LNCaP clone FGC (cell line): ENCODE data around the gene FZD7.

Source experiments
- DNase-seq: peaks from one replicate; pipeline ENCODE4 v3.0.0-alpha.2; 2011; ENCODE audit warnings: low read depth
- H3K4me3 ChIP-seq: 2 replicates; pipeline ENCODE4 v1.5.1; 2011; ENCODE audit warnings: mild to moderate bottlenecking, low read depth, low read length, control low read depth
- TF ChIP-seq, protein P1 (sequence below): IDR thresholded peaks from 2 replicates; pipeline ENCODE4 v1.5.1; 2012; ENCODE audit warnings: mild to moderate bottlenecking; ENCODE audit not compliant: control insufficient read depth, insufficient read depth; ENCODE audit errors: extremely low read depth

Gene FZD7

DNA sequence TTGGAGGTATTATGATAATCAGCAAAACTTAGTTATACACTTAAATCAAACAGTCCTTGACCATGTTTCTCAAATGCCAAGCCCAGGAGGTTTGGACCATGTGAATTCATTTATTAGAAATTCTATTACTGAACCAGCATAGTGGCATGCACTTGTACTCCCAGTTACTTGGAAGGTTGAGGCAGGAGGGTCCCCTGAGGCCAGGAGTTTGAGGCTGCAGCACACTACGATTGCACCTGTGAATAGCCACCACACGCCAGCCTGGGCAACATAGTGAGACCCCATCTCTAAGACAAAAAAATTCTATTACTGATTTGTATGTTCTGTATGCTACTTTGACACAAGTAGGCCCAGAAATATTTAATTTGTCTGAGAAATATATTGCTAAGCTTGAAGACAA, 43.6 kb upstream of the FZD7 start:
- no peak for DNase-seq
- H3K4me3 ChIP-seq: no peak overlapping the region
- TF ChIP-seq, protein P1, sequence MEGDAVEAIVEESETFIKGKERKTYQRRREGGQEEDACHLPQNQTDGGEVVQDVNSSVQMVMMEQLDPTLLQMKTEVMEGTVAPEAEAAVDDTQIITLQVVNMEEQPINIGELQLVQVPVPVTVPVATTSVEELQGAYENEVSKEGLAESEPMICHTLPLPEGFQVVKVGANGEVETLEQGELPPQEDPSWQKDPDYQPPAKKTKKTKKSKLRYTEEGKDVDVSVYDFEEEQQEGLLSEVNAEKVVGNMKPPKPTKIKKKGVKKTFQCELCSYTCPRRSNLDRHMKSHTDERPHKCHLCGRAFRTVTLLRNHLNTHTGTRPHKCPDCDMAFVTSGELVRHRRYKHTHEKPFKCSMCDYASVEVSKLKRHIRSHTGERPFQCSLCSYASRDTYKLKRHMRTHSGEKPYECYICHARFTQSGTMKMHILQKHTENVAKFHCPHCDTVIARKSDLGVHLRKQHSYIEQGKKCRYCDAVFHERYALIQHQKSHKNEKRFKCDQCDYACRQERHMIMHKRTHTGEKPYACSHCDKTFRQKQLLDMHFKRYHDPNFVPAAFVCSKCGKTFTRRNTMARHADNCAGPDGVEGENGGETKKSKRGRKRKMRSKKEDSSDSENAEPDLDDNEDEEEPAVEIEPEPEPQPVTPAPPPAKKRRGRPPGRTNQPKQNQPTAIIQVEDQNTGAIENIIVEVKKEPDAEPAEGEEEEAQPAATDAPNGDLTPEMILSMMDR: no peak

DNA sequence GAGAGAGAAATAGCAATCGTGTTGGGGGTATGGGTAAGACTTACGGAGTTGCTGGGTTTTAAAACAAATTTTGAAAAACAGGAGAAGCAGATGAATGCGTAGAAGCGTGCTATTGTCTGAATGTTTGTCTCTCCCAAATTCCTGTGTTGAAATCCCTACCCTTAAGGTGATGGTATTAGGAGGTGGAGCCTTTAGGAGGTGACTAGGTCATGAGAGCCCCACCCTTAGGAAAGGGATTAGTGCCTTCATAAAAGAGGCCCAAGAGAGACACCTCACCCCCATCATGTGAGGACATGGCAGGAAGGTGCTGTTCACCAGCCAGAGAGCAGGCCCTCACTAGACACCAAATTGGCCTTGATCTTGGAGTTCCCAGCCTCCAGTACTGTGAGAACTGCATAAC, 40.7 kb upstream of the FZD7 start:
- no peak overlapping the region for H3K4me3 ChIP-seq
- no peak for DNase-seq
- TF ChIP-seq, protein P1: no peak

DNA sequence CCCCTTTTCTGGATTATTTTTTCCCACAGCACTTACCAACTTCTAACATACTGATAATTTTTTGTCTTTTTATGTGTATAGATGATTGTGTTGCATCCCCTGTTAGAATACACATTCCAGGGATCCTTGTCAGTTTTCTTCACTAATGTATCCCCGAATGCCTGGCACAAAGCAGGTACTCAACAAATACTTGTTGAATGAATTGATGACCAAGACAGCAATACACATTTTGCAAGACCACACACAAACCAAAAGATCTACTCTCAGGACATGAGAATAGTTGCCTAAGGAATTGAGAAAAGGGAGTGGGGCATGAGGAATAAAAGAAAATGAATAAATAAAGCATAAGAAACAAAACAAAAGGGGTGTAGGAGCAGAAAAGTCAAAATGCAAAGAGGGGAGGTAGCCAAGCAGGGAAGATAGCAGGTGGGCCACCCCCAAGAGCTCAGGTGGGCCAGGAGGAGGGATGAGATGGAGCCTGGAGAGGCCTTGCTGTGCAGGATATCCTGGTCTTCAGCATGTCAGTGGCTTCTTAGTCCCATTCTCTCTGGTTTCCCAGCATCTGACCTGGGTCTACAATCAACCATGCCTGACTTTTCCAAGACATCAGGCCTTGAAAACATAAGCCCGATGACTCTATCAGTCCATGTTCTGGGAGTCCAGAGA, 38.5 kb upstream of the FZD7 start:
- DNase-seq: no peak
- no peak overlapping the region for H3K4me3 ChIP-seq
- TF ChIP-seq, protein P1: no peak

DNA sequence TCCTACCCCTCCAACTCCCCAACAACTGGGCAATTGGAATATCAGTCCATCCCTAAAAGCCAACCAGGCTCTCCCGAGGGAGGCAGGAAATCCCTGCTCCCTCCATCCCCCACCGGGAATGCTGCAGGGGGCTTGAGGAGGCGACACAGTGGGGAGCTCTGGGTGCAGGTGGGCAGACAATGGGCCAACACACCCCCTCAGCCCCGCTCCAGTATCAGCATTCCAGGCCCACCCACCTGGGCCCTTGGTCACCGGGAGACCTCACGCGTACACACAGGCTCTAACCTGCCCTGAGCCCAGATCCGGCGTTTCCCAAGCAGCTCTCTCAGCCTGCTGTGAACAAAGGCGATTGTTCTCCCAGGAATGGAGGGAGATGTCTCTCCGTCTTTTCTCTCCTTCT, 37.6 kb upstream of the FZD7 start:
- DNase-seq: no peak
- TF ChIP-seq, protein P1: no peak
- H3K4me3 ChIP-seq: no peak overlapping the region

DNA sequence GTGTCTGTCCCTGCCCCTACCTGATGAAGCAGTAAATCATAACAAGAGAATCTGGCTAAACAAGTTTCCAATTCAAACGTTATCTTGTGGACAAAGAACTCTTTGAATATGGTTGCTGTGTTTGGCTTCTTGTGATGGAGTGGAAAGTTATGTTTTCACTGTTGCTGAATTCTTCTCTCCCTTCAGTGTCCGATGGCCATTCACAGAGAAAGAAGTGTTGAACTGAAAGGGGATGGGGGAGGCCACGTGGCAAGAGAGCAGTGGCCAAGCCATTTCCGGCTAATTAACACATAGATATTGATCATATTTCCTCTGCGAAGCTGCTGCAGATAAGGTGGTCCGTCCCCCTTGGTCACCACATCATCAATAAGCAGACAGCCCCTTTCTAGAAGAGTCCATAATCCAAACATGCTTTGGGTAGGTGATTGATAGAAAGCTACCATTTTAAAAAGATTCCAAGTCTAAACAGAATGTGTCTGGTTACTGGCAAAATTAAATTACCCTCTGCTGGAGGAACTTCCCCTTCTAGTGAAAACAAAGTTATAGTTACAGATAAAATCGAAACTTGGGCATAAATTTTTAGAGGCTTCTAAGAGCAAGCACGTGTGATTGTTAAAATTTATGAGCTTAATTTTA, 36.9 kb upstream of the FZD7 start:
- TF ChIP-seq, protein P1: no peak
- DNase-seq: no peak
- no peak overlapping the region for H3K4me3 ChIP-seq

DNA sequence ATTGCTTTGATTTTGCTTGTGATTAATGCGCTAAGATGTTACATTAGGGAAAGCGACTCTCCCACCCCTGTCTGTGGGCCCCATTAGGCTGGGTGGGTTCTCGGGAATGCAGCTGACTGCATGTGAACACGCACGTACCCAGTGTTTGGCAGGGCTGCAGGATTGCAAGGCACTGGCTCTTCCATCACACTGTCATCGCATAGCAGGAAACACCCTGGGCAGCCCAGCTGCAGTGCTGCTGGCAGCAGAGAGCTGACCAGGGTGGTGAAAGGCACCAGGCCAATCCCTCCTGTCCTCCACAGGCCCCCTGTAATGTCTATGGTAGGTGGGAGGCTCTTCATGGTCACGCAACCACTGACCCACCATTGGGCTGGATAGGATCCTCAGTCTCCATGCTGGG, 34.4 kb upstream of the FZD7 start:
- TF ChIP-seq, protein P1: no peak
- H3K4me3 ChIP-seq: no peak overlapping the region
- no peak for DNase-seq

DNA sequence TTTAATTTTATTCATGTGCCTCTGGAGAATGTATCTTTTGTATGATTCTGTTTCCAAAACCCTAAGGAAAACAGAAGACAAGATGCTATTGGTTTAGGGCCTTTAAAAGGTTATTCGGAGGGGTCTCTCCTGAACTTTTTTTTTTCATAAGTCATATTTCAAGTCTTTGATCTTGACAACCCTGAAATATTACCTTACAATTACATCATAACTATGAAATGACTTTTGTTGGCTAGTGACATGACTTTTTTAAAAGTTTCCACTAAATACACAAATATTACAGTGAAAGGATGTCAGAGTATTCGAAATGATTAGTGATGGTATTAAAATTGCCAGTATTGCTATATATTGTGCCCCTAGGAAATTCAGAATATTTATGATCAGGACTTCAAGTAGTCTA, 31.8 kb upstream of the FZD7 start:
- no peak for DNase-seq

More for the DNA sequence above, 31.8 kb upstream of the FZD7 start:
- no peak overlapping the region for H3K4me3 ChIP-seq
- TF ChIP-seq, protein P1: no peak
